ENCODE measurements around the gene MDGA2.
"Not testable (repeated sequence)": the region's sequence is repeated elsewhere in the genome, so short reads cannot be mapped to it uniquely, and the experiment has no call there.

The MDGA2 gene

DNA sequence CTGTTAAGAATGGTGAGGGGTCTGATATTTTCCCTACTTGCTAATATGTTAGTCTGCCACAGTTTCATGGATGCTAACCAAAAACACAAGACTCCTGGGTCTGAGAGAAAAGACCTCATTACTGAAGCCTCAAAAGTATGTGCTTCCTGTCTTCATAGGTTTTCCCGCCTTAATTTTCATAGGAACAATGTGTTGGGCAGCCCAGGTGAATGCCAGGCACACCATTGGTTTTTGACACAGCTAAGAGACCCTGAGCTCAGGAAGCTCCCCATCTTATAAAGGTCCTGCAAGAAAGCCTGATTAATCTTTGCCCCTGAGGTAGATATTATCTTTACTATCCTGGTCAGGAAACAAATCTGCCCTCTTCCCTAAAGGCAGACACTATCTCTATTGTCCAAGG is 464.1 kb downstream of the MDGA2 start:
- DNase-seq, result no peak

- no peak for DNase-seq
Observed at GRCh38 chr14:47210099-47210498, 465.3 kb downstream of the MDGA2 start.

DNA sequence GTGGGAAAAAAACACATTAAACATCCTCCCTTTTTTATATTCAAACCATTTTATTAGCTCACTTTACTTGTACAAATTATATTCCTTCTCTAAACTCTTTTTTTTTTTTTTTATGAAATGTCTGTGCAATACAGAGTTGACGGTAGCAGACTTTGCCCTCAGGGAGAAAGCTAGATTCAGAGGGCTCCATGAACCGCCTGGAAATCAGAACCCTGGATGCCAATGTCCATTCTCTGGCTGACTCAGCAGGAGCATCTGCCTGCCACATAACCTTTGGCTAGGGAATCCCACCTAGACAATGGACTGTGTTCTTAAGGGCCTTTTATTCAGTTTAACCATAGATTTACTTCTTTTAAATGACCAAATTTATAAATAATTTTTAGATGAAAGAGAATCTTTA is 467.0 kb downstream of the MDGA2 start:
- no peak for DNase-seq

DNA sequence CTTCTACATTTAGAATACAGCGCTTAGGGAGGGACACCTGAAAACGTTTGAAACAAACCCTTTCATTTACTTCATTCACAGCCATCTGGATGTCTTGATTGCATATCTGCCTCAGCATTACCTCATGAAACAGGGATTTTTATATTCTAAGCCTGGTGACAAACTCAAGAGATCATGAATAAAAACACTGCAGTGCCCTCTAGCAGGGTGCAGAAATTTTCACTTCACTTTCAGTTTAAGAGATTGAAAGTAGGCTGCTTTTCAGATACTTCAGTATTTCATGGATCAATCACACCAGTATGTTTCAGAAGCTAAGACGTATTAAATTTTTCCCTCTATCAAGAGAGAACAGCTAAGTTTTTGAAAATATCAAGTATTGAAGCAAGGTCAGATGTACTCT is 467.8 kb downstream of the MDGA2 start:
- DNase-seq, result no peak

DNA sequence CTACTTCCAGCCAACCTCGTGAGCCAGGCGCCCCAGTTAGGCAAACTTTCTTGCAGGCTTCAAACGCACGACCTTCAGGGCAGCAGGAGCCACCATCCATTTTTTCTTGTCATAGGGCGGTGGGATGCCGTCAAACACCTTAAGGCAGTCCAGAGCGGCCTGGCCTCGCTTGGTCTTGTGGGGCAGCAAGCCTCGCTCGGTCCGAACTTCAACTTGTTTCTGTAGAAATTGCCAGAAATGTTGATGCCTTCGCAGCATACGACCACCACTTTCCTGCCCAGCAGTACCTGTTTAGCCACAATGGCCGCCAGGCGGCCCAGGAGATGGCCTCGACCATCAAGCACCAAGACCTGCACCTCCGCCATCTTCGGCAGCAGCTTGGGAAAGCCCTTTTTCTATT is 474.7 kb downstream of the MDGA2 start:
- no peak for DNase-seq

DNA sequence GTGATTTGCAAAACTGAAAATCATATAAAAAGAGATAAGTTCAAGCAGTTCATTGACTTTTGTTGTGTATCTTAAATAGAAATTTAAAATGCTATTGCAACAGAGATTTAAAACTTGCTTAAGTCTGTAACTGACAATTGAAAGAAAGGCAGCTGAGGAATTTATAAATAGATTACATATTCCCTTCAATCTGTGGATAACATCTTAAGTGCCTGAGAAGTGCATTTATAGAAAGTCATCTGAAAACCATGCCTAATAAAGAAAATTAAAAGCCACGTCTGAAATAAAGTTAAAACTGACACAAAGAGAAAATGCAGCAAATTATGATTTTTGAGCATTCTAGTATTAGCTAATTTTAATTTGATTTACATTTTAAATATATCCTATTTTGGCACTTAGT is 479.8 kb downstream of the MDGA2 start:
- DNase-seq, result no peak

- no peak for DNase-seq
Observed at GRCh38 chr14:47194055-47194454, 481.4 kb downstream of the MDGA2 start.

GRCh38 chr14:47192203-47192602 is 483.2 kb downstream of the MDGA2 start:
- DNase-seq, result not testable (repeated sequence)

- DNase-seq, result no peak
Observed at GRCh38 chr14:47191700-47192099, 483.7 kb downstream of the MDGA2 start.

GRCh38 chr14:47189911-47190484 is 485.4 kb downstream of the MDGA2 start:
- no peak for DNase-seq

DNA sequence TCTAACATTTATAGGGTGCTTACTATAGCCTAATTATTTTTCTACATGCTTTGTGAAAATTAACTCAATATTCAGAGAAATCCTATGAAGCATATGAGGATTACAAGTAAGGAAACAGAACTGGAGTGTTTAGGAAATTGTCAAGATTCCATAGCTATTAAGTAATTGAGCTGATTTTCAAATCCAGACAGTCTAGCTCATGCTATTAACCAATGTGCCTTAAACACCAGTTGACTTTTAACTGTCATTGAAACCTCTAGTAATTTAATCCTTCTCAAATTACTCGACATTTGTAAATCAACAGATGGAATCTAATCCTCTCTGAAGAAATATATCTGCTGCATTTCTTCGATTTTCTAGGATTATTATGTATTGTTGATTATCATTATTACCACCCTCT is 488.9 kb downstream of the MDGA2 start:
- no peak for DNase-seq

- DNase-seq, result no peak
Observed at GRCh38 chr14:47179906-47180305, 495.5 kb downstream of the MDGA2 start.

DNA sequence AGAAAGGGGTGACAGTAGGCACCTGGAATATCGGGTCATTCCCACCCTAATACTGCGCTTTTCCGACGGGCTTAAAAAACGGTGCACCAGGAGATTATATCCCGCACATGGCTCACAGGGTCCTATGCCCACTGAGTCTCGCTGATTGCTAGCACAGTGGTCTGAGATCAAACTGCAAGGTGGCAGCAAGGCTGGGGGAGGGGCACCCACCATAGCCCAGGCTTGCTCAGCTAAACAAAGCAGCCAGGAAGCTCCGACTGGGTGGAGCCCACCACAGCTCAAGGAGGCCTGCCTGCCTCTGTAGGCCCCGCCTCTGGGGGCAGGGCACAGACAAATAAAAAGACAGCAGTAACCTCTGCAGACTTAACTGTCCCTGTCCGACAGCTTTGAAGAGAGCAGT is 503.5 kb downstream of the MDGA2 start:
- DNase-seq, result not testable (repeated sequence)

DNA sequence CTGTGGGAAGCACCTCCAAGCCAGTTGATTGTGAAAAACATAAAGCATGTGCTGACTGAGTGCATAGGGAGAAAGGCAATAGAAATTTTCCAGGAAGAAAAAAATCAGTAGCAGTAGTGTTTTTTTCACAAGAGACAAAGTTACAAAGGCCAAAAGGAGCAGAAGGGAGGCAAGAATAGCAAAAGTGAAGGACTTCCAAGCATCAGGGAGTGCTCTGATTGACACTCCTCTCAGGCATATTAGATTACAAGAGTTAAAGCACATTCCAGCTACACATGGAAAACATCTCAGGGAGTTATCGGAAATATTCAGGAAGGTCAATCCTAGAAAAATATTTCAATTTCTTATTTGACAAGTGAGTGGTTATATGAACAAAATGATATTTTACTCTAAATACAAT is 508.0 kb downstream of the MDGA2 start:
- DNase-seq, result no peak

DNA sequence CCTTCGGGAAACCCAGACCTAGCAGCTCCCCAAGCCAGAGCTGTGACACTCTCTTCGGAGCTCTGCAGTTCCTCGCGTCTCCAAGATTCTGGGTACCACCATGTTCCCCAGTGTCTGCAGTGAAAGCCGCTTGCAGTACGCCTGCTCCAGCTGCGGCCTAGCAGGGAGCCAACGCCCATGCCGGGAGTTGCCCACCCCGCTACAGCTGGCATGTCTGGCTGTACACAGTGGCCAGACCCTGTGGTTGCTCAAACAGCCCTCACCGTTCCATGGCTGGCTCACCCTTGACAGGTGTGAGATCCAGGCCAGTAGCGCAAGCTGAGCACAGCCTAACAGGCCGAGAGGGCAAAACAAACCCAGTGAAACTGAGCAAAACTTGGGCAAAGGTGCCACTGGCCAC is 520.0 kb downstream of the MDGA2 start:
- no peak for DNase-seq

GRCh38 chr14:47154276-47154797 is 521.1 kb downstream of the MDGA2 start:
- no peak for DNase-seq

DNA sequence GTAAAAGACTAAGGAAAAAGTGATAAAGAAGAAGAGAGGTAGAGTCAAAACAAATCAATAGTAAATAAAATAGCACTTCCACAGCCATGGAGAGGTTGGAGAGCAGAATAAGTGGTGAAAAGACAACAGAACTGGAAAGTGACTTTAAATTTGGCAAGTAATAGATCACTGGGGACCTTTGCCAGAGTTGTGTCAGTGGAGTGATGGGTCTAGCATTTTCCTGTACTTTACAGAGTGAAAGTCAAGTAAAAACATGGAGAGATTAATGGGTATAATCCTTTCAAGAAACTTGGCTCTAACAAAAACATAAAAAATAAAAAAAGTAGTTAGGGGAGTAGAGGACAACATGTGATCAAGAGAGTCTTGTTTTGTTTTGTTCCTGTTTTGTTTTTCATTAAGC is 521.7 kb downstream of the MDGA2 start:
- DNase-seq, result no peak

- no peak for DNase-seq
Observed at GRCh38 chr14:47150267-47150666, 525.1 kb downstream of the MDGA2 start.

DNA sequence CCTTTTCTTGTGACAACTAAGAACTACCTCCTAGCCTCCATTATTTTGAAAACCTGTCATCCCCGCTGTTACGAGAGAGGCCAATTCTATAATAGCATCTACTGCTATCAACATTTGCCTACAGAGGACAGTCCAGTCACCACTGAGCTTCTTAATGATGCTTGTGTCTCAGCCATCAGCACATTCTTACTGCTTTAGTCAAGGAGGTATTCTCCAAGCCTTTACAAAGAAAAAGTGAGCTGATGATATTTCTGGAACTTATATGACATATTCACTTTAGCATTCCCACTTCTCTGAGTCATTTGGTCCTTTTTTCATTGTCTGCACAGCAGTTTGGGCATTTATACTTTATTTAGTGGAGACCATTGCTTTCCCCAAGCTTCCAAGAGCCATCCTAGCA is 526.1 kb downstream of the MDGA2 start:
- no peak for DNase-seq

DNA sequence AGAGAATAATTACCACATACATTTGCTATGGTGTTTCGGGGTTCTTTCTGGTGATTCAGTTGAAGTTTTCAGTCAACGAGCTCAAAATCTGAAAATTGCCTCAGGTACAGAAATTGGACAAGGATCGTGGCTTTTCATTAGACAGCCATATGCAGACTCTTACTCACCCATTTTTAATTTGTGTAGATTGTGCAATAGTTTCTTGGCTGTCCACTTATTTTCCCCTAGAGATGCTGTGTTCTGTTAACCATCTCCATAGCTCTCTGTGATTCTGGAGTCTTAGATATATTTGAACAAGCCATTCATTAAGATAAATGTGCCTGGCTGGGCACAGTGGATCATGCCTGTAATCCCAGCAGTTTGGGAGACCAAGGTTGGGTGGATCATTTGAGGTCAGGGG is 526.7 kb downstream of the MDGA2 start:
- DNase-seq, result no peak

- DNase-seq, result no peak
Observed at GRCh38 chr14:47120645-47121044, 554.8 kb downstream of the MDGA2 start.

DNA sequence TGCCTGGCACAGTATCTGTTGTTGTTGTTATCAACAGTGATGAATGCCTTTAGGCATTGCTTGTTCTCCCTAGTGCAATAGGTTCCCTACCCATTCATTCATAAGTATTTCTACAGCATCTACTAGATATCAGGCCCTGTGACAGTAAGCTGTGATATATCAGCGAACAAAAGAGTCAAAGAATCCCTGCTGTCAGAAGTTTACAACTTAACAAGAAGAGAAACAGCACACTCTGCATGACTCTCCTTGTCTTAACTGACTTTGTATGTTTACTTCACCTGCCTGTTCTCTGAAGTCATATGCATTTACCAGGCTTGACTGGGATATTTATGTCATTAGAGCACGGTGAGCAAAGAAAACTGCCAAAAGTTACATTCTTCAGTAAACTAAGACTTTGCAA is 571.6 kb downstream of the MDGA2 start:
- no peak for DNase-seq

- no peak for DNase-seq
Observed at GRCh38 chr14:47102472-47102871, 572.9 kb downstream of the MDGA2 start.

GRCh38 chr14:47085678-47086077 is 589.7 kb downstream of the MDGA2 start:
- no peak for DNase-seq

- DNase-seq, result no peak
Observed at GRCh38 chr14:47065326-47065725, 610.1 kb downstream of the MDGA2 start.

GRCh38 chr14:47060050-47060449 is 615.4 kb downstream of the MDGA2 start:
- no peak for DNase-seq
